ENCODE results near the gene ATG2B. TPM values are rescaled to one million over a fixed set of nuclear protein-coding genes. Genes with fewer than 3 reads are reported as not detected.

Gene ATG2B
- total and polyA plus RNA-seq, 9 of the 15 experiments (the other 6 are each of a cell fraction or from before 2014, with no cell fraction given), result 0.83 to 12.9 (median 8.7) TPM

DNA sequence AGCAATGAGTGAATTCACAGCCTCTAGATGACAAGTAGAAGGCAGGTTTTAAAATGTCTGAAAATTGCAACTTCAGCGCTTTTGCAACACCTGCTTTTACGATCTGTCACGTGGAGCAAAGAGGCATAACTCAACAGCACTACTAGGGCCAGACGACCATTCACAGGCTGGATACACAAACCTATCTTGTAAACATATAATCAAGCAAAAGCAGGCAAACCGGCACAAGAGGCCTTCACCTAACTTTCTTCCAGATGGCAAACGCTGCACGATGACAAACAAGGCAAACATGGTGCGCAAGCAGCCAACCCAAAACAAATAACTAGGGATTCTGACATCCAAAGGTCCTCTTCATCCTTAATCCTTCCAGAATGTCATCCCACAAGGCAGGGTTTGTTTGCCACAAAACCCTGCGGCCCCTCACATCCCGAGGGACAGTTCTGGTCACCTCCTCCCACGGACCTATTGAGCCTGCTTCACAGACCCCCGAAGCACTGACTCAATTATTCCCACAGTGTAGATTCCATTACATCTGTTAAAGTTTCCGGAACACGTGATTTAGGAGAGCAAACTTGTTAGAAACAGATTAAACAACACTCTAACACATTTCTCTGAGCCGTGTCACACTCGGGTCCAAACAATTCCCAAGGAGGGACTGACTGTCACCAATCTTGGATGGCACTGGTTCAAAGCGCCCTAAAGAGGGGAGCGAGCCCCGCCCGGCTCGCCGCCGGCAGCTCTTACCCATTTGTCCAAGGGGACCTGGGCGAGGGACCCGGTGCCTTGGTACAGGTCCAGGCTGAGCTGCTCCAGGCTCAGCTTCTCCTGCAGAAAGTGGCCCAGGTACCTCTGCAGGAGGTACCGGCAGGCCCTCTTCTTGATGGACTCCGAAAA is 823 bp downstream of the ATG2B start (continued):
- TF ChIP-seq MTA2 (IDR thresholded peaks at IDR 0.05; ENCODE audit: low read depth), result no peak
- peak; percentile 99 for TF ChIP-seq MAFK (IDR thresholded peaks at IDR 0.05; ENCODE audit: low read length)
- TF ChIP-seq, protein P1, sequence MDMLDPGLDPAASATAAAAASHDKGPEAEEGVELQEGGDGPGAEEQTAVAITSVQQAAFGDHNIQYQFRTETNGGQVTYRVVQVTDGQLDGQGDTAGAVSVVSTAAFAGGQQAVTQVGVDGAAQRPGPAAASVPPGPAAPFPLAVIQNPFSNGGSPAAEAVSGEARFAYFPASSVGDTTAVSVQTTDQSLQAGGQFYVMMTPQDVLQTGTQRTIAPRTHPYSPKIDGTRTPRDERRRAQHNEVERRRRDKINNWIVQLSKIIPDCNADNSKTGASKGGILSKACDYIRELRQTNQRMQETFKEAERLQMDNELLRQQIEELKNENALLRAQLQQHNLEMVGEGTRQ (CRISPR knock-in tag; IDR thresholded peaks at IDR 0.05), result peak; percentile 92
- TF ChIP-seq ZNF586 (CRISPR knock-in tag; conservative IDR thresholded peaks at IDR 0.05), result no peak
- no peak for TF ChIP-seq NCOA2 (IDR thresholded peaks at IDR 0.05; ENCODE audit: partially characterized antibody in 2 of 2)
- no peak for TF ChIP-seq SMAD3 (CRISPR knock-in tag; conservative IDR thresholded peaks at IDR 0.05)
- TF ChIP-seq XRCC3 (IDR thresholded peaks at IDR 0.05), result no peak
- peak; percentile 100 for TF ChIP-seq C11orf30 (IDR thresholded peaks at IDR 0.05; ENCODE audit: low read depth)
- TF ChIP-seq MIER1 (IDR thresholded peaks at IDR 0.05; ENCODE audit: low read depth), result no peak
- TF ChIP-seq ZNF695 (CRISPR knock-in tag; IDR thresholded peaks at IDR 0.05), result no peak
- no peak for TF ChIP-seq CBFA2T3 (IDR thresholded peaks at IDR 0.05)
- TF ChIP-seq HMG20A (CRISPR knock-in tag; conservative IDR thresholded peaks at IDR 0.05), result no peak
- no peak for TF ChIP-seq ZFP30 (CRISPR knock-in tag; IDR thresholded peaks at IDR 0.05; ENCODE audit: borderline replicate concordance)
- TF ChIP-seq ZNF23 (CRISPR knock-in tag; IDR thresholded peaks at IDR 0.05), result no peak
- no peak for TF ChIP-seq POLR2H (tag; IDR thresholded peaks at IDR 0.05; ENCODE audit: low read depth)
- no peak for TF ChIP-seq HCFC1 (IDR thresholded peaks at IDR 0.05; ENCODE audit: low read depth, low read length)
- TF ChIP-seq, protein P2, sequence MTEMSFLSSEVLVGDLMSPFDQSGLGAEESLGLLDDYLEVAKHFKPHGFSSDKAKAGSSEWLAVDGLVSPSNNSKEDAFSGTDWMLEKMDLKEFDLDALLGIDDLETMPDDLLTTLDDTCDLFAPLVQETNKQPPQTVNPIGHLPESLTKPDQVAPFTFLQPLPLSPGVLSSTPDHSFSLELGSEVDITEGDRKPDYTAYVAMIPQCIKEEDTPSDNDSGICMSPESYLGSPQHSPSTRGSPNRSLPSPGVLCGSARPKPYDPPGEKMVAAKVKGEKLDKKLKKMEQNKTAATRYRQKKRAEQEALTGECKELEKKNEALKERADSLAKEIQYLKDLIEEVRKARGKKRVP (CRISPR knock-in tag; IDR thresholded peaks at IDR 0.05), result no peak
- TF ChIP-seq FOSL1 (tag; conservative IDR thresholded peaks at IDR 0.05), result no peak
- no peak for TF ChIP-seq PPARD (CRISPR knock-in tag; IDR thresholded peaks at IDR 0.05)
- no peak for TF ChIP-seq SRF (CRISPR knock-in tag; IDR thresholded peaks at IDR 0.05)
- TF ChIP-seq CBX2 (IDR thresholded peaks at IDR 0.05; ENCODE audit: insufficient read depth, low read length, poor library complexity, severe bottlenecking), result no peak
- TF ChIP-seq FOXK2 (conservative IDR thresholded peaks at IDR 0.05 in 1 of 2, IDR thresholded peaks at IDR 0.05 in 1 of 2; ENCODE audit: low read depth in 2 of 2), result peak; percentile 68 to 79
- no peak for TF ChIP-seq PURB (CRISPR knock-in tag; IDR thresholded peaks at IDR 0.05; ENCODE audit: low read depth)
- TF ChIP-seq ZNF347 (CRISPR knock-in tag; IDR thresholded peaks at IDR 0.05; ENCODE audit: low read depth), result no peak
- TF ChIP-seq MYC (IDR thresholded peaks at IDR 0.05; ENCODE audit: low read depth, low read length), result peak; percentile 55; the same call in 1 of the 2 replicates
- no peak for TF ChIP-seq MYC (CRISPR knock-in tag; IDR thresholded peaks at IDR 0.05; ENCODE audit: borderline replicate concordance, low read depth)
- TF ChIP-seq MAZ (CRISPR knock-in tag; conservative IDR thresholded peaks at IDR 0.05 in 1 of 2, IDR thresholded peaks at IDR 0.05 in 1 of 2), result no peak
- peak; percentile 54; the same call in 1 of the 2 replicates for TF ChIP-seq BHLHE40 (IDR thresholded peaks at IDR 0.05; ENCODE audit: low read length)
- peak; percentile 27 for TF ChIP-seq TBP (optimal IDR thresholded peaks at IDR 0.05; ENCODE audit: low read depth, low read length)
